Measurements from ENCODE around the gene TEX14.
"Not testable (repeated sequence)": the region's sequence is repeated elsewhere in the genome, so short reads cannot be mapped to it uniquely, and the experiment has no call there.

TEX14 gene

GRCh38 chr17:58555109-58555508, 136.7 kb downstream of the TEX14 start:
- DNase-seq, result not testable (repeated sequence)

GRCh38 chr17:58541249-58541648, 150.6 kb downstream of the TEX14 start:
- DNase-seq, result no peak

- no peak for DNase-seq
These were observed 152.1 kb downstream of the TEX14 start for GRCh38 chr17:58539698-58540097.

- DNase-seq, result no peak
These were observed 152.9 kb downstream of the TEX14 start for GRCh38 chr17:58538811-58539409.

- DNase-seq, result no peak
These were observed 154.6 kb downstream of the TEX14 start for GRCh38 chr17:58537266-58537665.

GRCh38 chr17:58536542-58536941, 155.3 kb downstream of the TEX14 start:
- DNase-seq, result no peak

GRCh38 chr17:58535431-58535830, 156.4 kb downstream of the TEX14 start:
- DNase-seq, result no peak

GRCh38 chr17:58534901-58535421, 156.9 kb downstream of the TEX14 start:
- DNase-seq, result no peak

- no peak for DNase-seq
These were observed 157.5 kb downstream of the TEX14 start for GRCh38 chr17:58534331-58534730.

- no peak for DNase-seq
These were observed 158.1 kb downstream of the TEX14 start for GRCh38 chr17:58533616-58534188.

- DNase-seq, result no peak
These were observed 159.3 kb downstream of the TEX14 start for GRCh38 chr17:58532555-58532951.

GRCh38 chr17:58531661-58532554, 159.9 kb downstream of the TEX14 start:
- peak; percentile 61 to 68 for DNase-seq

GRCh38 chr17:58531122-58531521, 160.7 kb downstream of the TEX14 start:
- DNase-seq, result no peak

- DNase-seq, result no peak
These were observed 161.2 kb downstream of the TEX14 start for GRCh38 chr17:58530655-58531054.

GRCh38 chr17:58529275-58529674, 162.6 kb downstream of the TEX14 start:
- no peak for DNase-seq

GRCh38 chr17:58528443-58528842, 163.4 kb downstream of the TEX14 start:
- DNase-seq, result no peak

GRCh38 chr17:58527949-58528348, 163.9 kb downstream of the TEX14 start:
- DNase-seq, result no peak

- DNase-seq, result no peak
These were observed 164.5 kb downstream of the TEX14 start for GRCh38 chr17:58527306-58527705.

GRCh38 chr17:58525239-58525638, 166.6 kb downstream of the TEX14 start:
- no peak for DNase-seq

- DNase-seq, result no peak
These were observed 170.2 kb downstream of the TEX14 start for GRCh38 chr17:58521680-58522079.

GRCh38 chr17:58520843-58521430, 170.9 kb downstream of the TEX14 start:
- peak in 1 of 2 experiments; percentile 16 for DNase-seq

GRCh38 chr17:58517928-58518609, 173.8 kb downstream of the TEX14 start:
- DNase-seq, result peak; percentile 99 to 100
